ENCODE data around the gene ITGA2B. TPM values are rescaled to one million over a fixed set of nuclear protein-coding genes. Genes with fewer than 3 reads are reported as not detected.

The ITGA2B gene
- total and polyA plus RNA-seq, 2 of the 4 experiments (the other 2 are of a cell fraction): under 0.01 to 0.26 TPM

DNA sequence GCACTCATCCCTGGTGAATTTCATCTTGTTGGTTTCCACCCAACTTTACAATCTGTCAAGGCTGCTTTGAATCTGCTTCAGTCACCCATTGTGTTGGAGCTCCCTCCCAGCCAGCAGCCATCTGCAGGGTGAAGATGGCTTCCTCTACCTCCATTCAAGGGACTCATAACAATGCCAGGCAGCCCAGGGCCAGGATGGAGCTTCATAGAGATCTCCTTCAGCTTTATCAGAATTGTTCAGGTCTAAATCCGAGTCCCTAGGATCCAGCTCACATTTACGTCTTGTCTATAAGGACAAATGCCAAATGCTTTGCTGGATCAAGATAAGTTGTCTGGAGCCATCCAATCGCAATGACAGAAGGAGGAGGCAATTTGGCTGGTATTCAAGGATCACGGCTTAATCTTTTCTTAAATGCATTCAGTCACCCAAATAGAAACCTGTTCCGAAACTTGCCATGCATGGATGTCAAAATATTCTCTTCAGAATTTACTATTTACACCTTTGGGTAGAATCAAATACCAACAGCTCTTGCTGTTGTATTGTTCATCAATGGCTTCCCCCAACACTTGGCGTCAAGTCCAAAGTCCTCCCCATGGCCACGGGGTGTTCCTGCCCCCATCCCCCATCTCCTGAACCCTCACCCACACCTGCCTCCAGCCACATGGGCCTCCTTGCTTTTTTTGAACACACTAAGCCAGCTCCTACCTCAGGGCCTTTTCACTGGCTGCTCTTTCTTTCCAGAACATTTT lies 22.0 kb downstream of the ITGA2B start:
- H4K91ac ChIP-seq (ENCODE audit: insufficient read depth, low read depth, low read length): no peak overlapping the region
- no peak overlapping the region for H4K8ac ChIP-seq (ENCODE audit: low read depth in 2 of 2, low read length in 2 of 2)
- peaks cover 0 to 10% of the 10 kb centered on the region in 2 experiments; a peak in 2 of 4 replicates for H3K79me1 ChIP-seq (ENCODE audit: low read depth in 1 of 2, low read length in 2 of 2)
- no peak overlapping the region for H3K4me3 ChIP-seq (ENCODE audit: insufficient read depth, low read depth, low read length)
- intact Hi-C loops (cut with micrococcal nuclease): no loop called here
- H4K5ac ChIP-seq (ENCODE audit: low read depth, low read length): no peak overlapping the region
- H2BK5ac ChIP-seq (ENCODE audit: low read depth, low read length, poor library complexity, severe bottlenecking): no peak overlapping the region
- no peak overlapping the region for H2AK9ac ChIP-seq (replicated peaks; ENCODE audit: low read depth, low read length, poor library complexity)
- no peak overlapping the region for H2BK15ac ChIP-seq (ENCODE audit: low read depth, low read length)
- no peak overlapping the region for H3K27ac ChIP-seq (ENCODE audit: insufficient read depth, low read length)
- H3K56ac ChIP-seq (ENCODE audit: extremely low read depth, insufficient read depth, low read length): no peak overlapping the region
- H3K27me3 ChIP-seq (ENCODE audit: control insufficient read depth, insufficient read depth, low read length): peaks cover 29% of the 10 kb centered on the region
- H2AK5ac ChIP-seq (ENCODE audit: low read depth, low read length): no peak overlapping the region
- H2AFZ ChIP-seq (replicated peaks; ENCODE audit: low read length, poor library complexity): no peak overlapping the region
- H3K14ac ChIP-seq (replicated peaks; ENCODE audit: low read depth, low read length): no peak overlapping the region
- in situ Hi-C loops (cut with MboI; ENCODE audit: low sequenced_read_pairs): no loop called here
- H3K9me3 ChIP-seq (ENCODE audit: control insufficient read depth, insufficient read depth, low read length): no peaks in the 10 kb centered on the region
- H3K9ac ChIP-seq (ENCODE audit: low read depth, low read length): no peak overlapping the region
- no TSS peak for BruUV-seq (replicated peaks)
- no peaks in the 10 kb centered on the region for H3K9me1 ChIP-seq (ENCODE audit: insufficient read depth, low read length)
- CTCF ChIA-PET: interaction anchor here (1.1 kb wide), 1 partner anchor 9 kb away, joined by 4 read pairs; no protein-coding TSS in a partner anchor
- DNase-seq (no peak), ATAC-seq (ENCODE audit: low read depth) (no peak)
- no peaks in the 10 kb centered on the region for H3K36me3 ChIP-seq (ENCODE audit: control insufficient read depth, insufficient read depth, low read length)
- TF ChIP-seq, protein P1, sequence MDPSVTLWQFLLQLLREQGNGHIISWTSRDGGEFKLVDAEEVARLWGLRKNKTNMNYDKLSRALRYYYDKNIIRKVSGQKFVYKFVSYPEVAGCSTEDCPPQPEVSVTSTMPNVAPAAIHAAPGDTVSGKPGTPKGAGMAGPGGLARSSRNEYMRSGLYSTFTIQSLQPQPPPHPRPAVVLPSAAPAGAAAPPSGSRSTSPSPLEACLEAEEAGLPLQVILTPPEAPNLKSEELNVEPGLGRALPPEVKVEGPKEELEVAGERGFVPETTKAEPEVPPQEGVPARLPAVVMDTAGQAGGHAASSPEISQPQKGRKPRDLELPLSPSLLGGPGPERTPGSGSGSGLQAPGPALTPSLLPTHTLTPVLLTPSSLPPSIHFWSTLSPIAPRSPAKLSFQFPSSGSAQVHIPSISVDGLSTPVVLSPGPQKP (IDR thresholded peaks at IDR 0.05; ENCODE audit: borderline replicate concordance, low read depth, low read length): no peak
- TF ChIP-seq CHD1 (IDR thresholded peaks at IDR 0.05; ENCODE audit: low read depth, low read length): no peak
- TF ChIP-seq FOS (IDR thresholded peaks at IDR 0.05; ENCODE audit: low read depth, low read length): no peak
- TF ChIP-seq MAFK (IDR thresholded peaks at IDR 0.05; ENCODE audit: low read depth, low read length): no peak
- no peak for TF ChIP-seq RFX5 (IDR thresholded peaks at IDR 0.05; ENCODE audit: low read depth, low read length)
- TF ChIP-seq RCOR1 (IDR thresholded peaks at IDR 0.05; ENCODE audit: insufficient replicate concordance, low read length): no peak
- TF ChIP-seq RAD21 (IDR thresholded peaks at IDR 0.05; ENCODE audit: low read length): no peak
- TF ChIP-seq, protein P2, sequence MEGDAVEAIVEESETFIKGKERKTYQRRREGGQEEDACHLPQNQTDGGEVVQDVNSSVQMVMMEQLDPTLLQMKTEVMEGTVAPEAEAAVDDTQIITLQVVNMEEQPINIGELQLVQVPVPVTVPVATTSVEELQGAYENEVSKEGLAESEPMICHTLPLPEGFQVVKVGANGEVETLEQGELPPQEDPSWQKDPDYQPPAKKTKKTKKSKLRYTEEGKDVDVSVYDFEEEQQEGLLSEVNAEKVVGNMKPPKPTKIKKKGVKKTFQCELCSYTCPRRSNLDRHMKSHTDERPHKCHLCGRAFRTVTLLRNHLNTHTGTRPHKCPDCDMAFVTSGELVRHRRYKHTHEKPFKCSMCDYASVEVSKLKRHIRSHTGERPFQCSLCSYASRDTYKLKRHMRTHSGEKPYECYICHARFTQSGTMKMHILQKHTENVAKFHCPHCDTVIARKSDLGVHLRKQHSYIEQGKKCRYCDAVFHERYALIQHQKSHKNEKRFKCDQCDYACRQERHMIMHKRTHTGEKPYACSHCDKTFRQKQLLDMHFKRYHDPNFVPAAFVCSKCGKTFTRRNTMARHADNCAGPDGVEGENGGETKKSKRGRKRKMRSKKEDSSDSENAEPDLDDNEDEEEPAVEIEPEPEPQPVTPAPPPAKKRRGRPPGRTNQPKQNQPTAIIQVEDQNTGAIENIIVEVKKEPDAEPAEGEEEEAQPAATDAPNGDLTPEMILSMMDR (conservative IDR thresholded peaks at IDR 0.05; ENCODE audit: low read depth, low read length): no peak
- TF ChIP-seq BHLHE40 (IDR thresholded peaks at IDR 0.05; ENCODE audit: low read depth, low read length): no peak
- no peak for TF ChIP-seq MAZ (IDR thresholded peaks at IDR 0.05; ENCODE audit: borderline replicate concordance, low read depth, low read length)
- TF ChIP-seq, protein P3, sequence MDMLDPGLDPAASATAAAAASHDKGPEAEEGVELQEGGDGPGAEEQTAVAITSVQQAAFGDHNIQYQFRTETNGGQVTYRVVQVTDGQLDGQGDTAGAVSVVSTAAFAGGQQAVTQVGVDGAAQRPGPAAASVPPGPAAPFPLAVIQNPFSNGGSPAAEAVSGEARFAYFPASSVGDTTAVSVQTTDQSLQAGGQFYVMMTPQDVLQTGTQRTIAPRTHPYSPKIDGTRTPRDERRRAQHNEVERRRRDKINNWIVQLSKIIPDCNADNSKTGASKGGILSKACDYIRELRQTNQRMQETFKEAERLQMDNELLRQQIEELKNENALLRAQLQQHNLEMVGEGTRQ (IDR thresholded peaks at IDR 0.05; ENCODE audit: low read depth, low read length): no peak
- no peak for TF ChIP-seq CEBPB (IDR thresholded peaks at IDR 0.05; ENCODE audit: low read depth, low read length)
- TF ChIP-seq MXI1 (IDR thresholded peaks at IDR 0.05; ENCODE audit: borderline replicate concordance, low read depth, low read length): no peak
- TF ChIP-seq POLR2A (IDR thresholded peaks at IDR 0.05; ENCODE audit: low read depth, low read length): no peak
- TF ChIP-seq SMC3 (IDR thresholded peaks at IDR 0.05; ENCODE audit: low read depth, low read length): no peak
- H3K4me1 ChIP-seq (ENCODE audit: control insufficient read depth, insufficient read depth, low read length): no peaks in the 10 kb centered on the region; the same call in 1 of the 2 replicates
- no peak overlapping the region for H3K4me2 ChIP-seq (ENCODE audit: low read depth, low read length)
- POLR2A ChIA-PET (ENCODE audit: unreplicated experiment): no interaction called here
- no CpG with 5 or more reads among the region's 7 CpGs for WGBS, 2 experiments (ENCODE audit: extremely low coverage in 2 of 2, insufficient read length in 1 of 2)
- dilution Hi-C loops (cut with HindIII; ENCODE audit: low sequenced_read_pairs, unreplicated experiment): no loop called here
- no peak overlapping the region for H3K23ac ChIP-seq (ENCODE audit: low read depth, low read length)
- no peak overlapping the region for H2BK20ac ChIP-seq (ENCODE audit: low read depth, low read length)
- no peak overlapping the region for H2BK120ac ChIP-seq (ENCODE audit: low read depth, low read length)
- H3K4ac ChIP-seq (ENCODE audit: low read depth, low read length): no peak overlapping the region
- H4K20me1 ChIP-seq (ENCODE audit: insufficient read depth, low read length): no peaks in the 10 kb centered on the region
- no peak overlapping the region for H3K18ac ChIP-seq (ENCODE audit: low read depth, low read length)
